Cardiac ventricle fibroblast (primary cell): ENCODE data around the gene PRRT4. TPM values are rescaled to one million over a fixed set of nuclear protein-coding genes. Genes with fewer than 3 reads are reported as not detected.

ENCODE experiments used
- total RNA-seq: library from RNA; depleted of rRNA; stranded (reverse); fragments of >200 nt; gene quantifications from 2 replicates; pipeline ENCODE4 v1.2.3, GENCODE V29; 2015

PRRT4 gene
- 0.54 and 0.56 TPM in 2 replicates for total RNA-seq

GRCh38 chr7:128361411-128362379 is at the start of gene PRRT4:
Gene PRRT4 (minus strand): TSS chr7:128361690.

GRCh38 chr7:128409596-128410450 is 48.3 kb upstream of the PRRT4 start, which contains the start of gene IMPDH1:
Gene IMPDH1 (minus strand): TSS chr7:128409982. CDS start chr7:128409901, 81 bp downstream.

GRCh38 chr7:128343554-128344430 is 17.7 kb downstream of the PRRT4 start, which contains the start of gene RBM28:
Gene RBM28 (minus strand): TSS chr7:128343908. CDS start chr7:128343793, 115 bp downstream.

Other genes with a start within 250 kb of the PRRT4 start
- gene LEP, start 120.4 kb downstream of the PRRT4 start, total RNA-seq = not detected in 2 replicates
- gene RBM28, start 17.8 kb downstream of the PRRT4 start, total RNA-seq = 10.9 and 11.6 TPM in 2 replicates
- 39.4 and 44.6 TPM in 2 replicates for gene IMPDH1, start 48.3 kb upstream of the PRRT4 start, total RNA-seq
- gene HILPDA, start 94.2 kb upstream of the PRRT4 start, total RNA-seq = 43.1 and 50.9 TPM in 2 replicates
- 21.6 and 23.5 TPM in 2 replicates for gene METTL2B, start 115.1 kb upstream of the PRRT4 start, total RNA-seq